ENCODE results near the gene FUT4. TPM values are rescaled to one million over a fixed set of nuclear protein-coding genes. Genes with fewer than 3 reads are reported as not detected.

Gene FUT4
- total RNA-seq, 4 donors from 2014 or later = 0.92 to 1.9 (median 1.5) TPM

DNA sequence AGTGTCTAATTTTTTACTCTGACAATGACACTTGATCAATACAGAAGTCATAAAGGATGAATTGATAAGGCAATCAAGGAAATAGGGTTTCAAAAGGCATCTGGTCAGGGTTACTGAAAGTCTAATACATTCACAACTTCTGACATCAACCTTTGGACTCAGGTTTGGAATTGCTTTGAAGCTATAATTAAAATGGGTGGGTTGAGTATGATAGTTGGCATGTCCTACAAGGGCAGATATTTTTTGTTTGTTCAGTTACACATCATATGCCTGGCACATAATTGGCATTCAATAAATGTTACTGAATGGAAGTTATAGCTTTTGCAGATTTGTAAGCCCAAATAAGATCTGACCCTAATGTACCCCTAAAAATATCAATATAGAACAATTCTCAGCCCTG, 7.3 kb upstream of the FUT4 start:
- Histone ChIP-seq H3K27me3 (no peaks in the 10 kb centered on the region), H3K9me3 (no peaks in the 10 kb centered on the region), H3K36me3 (no peaks in the 10 kb centered on the region), H3K4me3 (no peak overlapping the region), H3K27ac (no peak overlapping the region), H3K4me1 (no peaks in the 10 kb centered on the region)
- DNase-seq = no peak
- no peak for ATAC-seq
- in situ Hi-C loops (cut with MboI; ENCODE audit: low sequenced_read_pairs in 4 of 4) (no loop called here), intact Hi-C loops (cut with DNase I; ENCODE audit: low total_unique reads) (no loop called here)
- TF ChIP-seq POLR2A (IDR thresholded peaks at IDR 0.05) = no peak
- TF ChIP-seq, protein P1, sequence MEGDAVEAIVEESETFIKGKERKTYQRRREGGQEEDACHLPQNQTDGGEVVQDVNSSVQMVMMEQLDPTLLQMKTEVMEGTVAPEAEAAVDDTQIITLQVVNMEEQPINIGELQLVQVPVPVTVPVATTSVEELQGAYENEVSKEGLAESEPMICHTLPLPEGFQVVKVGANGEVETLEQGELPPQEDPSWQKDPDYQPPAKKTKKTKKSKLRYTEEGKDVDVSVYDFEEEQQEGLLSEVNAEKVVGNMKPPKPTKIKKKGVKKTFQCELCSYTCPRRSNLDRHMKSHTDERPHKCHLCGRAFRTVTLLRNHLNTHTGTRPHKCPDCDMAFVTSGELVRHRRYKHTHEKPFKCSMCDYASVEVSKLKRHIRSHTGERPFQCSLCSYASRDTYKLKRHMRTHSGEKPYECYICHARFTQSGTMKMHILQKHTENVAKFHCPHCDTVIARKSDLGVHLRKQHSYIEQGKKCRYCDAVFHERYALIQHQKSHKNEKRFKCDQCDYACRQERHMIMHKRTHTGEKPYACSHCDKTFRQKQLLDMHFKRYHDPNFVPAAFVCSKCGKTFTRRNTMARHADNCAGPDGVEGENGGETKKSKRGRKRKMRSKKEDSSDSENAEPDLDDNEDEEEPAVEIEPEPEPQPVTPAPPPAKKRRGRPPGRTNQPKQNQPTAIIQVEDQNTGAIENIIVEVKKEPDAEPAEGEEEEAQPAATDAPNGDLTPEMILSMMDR (IDR thresholded peaks at IDR 0.05 in 4 of 5, conservative IDR thresholded peaks at IDR 0.05 in 1 of 5) = no peak

DNA sequence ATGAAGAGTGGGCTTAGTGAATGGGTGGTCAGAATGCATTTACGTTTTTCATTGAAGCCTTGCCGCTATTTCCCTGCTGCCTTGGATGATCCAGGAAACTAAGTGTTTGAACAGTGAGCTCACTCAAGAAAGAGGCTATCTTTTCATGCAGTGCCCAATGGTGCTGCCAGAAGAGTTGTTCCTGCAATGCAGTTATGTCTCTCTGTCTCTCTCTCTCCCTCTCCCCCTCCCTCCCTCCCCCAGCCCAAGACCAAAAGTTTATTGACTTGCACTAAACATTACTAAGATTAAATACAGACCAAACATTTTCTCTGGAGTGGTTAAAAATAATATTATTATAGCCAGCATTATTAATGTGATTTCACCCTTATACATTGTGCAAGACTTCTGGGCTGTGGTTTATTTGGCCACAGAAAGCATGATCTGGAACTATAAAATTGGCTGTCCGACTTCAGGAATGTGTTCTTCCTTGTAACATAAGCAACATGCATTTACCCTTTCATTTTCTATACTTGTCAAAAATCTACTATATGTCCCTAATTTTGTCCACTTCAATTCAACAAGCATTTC, 6.6 kb upstream of the FUT4 start:
- no peak for ATAC-seq
- intact Hi-C loops (cut with DNase I; ENCODE audit: low total_unique reads) = no loop called here

DNA sequence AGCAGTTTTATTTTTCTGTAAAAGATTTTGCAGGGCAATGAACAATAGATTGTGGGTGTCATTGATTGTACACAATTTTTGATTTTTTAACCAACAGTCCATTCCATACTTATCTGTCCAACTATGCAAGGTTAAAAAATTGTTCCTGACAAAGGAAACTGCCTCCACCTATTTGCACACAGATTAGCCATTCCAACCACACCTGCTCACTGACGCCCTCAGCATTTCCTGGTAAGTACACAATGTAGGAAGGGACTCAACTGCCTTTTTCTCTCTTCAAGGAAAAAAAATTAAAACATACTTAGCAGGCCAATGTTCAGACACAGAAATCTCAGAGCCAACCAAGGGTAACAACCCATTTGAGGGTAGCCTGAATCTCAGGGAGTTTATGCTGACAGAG, 4.3 kb upstream of the FUT4 start:
- TF ChIP-seq POLR2A (IDR thresholded peaks at IDR 0.05) = no peak
- TF ChIP-seq, protein P1 (IDR thresholded peaks at IDR 0.05 in 4 of 5, conservative IDR thresholded peaks at IDR 0.05 in 1 of 5) = no peak
- no peak for DNase-seq
- no peak overlapping the region for H3K4me3 ChIP-seq

More for the DNA sequence above, 6.6 kb upstream of the FUT4 start:
- in situ Hi-C loops (cut with MboI; ENCODE audit: low sequenced_read_pairs in 4 of 4) = no loop called here
- Histone ChIP-seq H3K27me3 (no peaks in the 10 kb centered on the region), H3K9me3 (no peaks in the 10 kb centered on the region), H3K4me3 (no peak overlapping the region), H3K4me1 (no peaks in the 10 kb centered on the region), H3K27ac (no peak overlapping the region), H3K36me3 (no peaks in the 10 kb centered on the region)
- no peak for DNase-seq
- no peak for TF ChIP-seq POLR2A (IDR thresholded peaks at IDR 0.05)
- TF ChIP-seq, protein P1 (IDR thresholded peaks at IDR 0.05 in 4 of 5, conservative IDR thresholded peaks at IDR 0.05 in 1 of 5) = no peak

DNA sequence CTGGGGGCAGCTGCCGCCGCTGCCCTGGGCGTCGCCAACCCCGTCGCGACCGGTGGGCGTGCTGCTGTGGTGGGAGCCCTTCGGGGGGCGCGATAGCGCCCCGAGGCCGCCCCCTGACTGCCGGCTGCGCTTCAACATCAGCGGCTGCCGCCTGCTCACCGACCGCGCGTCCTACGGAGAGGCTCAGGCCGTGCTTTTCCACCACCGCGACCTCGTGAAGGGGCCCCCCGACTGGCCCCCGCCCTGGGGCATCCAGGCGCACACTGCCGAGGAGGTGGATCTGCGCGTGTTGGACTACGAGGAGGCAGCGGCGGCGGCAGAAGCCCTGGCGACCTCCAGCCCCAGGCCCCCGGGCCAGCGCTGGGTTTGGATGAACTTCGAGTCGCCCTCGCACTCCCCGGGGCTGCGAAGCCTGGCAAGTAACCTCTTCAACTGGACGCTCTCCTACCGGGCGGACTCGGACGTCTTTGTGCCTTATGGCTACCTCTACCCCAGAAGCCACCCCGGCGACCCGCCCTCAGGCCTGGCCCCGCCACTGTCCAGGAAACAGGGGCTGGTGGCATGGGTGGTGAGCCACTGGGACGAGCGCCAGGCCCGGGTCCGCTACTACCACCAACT, 1.0 kb downstream of the FUT4 start:
- no peak for ATAC-seq
- peaks cover 0 to 10% of the 10 kb centered on the region in 2 donors for H3K4me1 ChIP-seq
- in situ Hi-C loops (cut with MboI; ENCODE audit: low sequenced_read_pairs in 4 of 4) = no loop called here

More for the DNA sequence above, 4.3 kb upstream of the FUT4 start:
- H3K27me3 ChIP-seq = no peaks in the 10 kb centered on the region
- no peak overlapping the region for H3K27ac ChIP-seq
- peaks cover 0 to 4% of the 10 kb centered on the region in 2 donors for H3K4me1 ChIP-seq
- intact Hi-C loops (cut with DNase I; ENCODE audit: low total_unique reads) = no loop called here
- no peak for ATAC-seq
- in situ Hi-C loops (cut with MboI; ENCODE audit: low sequenced_read_pairs in 4 of 4) = no loop called here
- H3K36me3 ChIP-seq = no peaks in the 10 kb centered on the region
- H3K9me3 ChIP-seq = no peaks in the 10 kb centered on the region

More for the DNA sequence above, 1.0 kb downstream of the FUT4 start:
- TF ChIP-seq, protein P1 (IDR thresholded peaks at IDR 0.05 in 4 of 5, conservative IDR thresholded peaks at IDR 0.05 in 1 of 5) = no peak
- TF ChIP-seq POLR2A (IDR thresholded peaks at IDR 0.05) = no peak
- H3K27me3 ChIP-seq = no peaks in the 10 kb centered on the region
- no peaks in the 10 kb centered on the region for H3K9me3 ChIP-seq
- DNase-seq = no peak
- intact Hi-C loops (cut with DNase I; ENCODE audit: low total_unique reads) = no loop called here
- H3K27ac ChIP-seq = peak overlapping the region; percentile 2 to 92 (median 88)
- peak overlapping the region; percentile 70 to 86 (median 82) for H3K4me3 ChIP-seq
- H3K36me3 ChIP-seq = no peaks in the 10 kb centered on the region

Measured in gastrocnemius medialis (tissue), 4 donors.